ENCODE measurements around the gene PCDH9.

Gene PCDH9

GRCh38 chr13:67138970-67139369 lies 91.2 kb downstream of the PCDH9 start:
- H3K4me1 Mint-ChIP-seq (ENCODE audit: low read depth) = no peaks in the 10 kb centered on the region
- no peaks in the 10 kb centered on the region for H3K27me3 Mint-ChIP-seq
- no peaks in the 10 kb centered on the region for H3K36me3 Mint-ChIP-seq (ENCODE audit: low read depth)
- H3K27ac Mint-ChIP-seq = no peak overlapping the region
- no peaks in the 10 kb centered on the region for H3K9me3 Mint-ChIP-seq
- H3K4me3 Mint-ChIP-seq = no peak overlapping the region
- intact Hi-C loops (cut with micrococcal nuclease) = no loop called here

DNA sequence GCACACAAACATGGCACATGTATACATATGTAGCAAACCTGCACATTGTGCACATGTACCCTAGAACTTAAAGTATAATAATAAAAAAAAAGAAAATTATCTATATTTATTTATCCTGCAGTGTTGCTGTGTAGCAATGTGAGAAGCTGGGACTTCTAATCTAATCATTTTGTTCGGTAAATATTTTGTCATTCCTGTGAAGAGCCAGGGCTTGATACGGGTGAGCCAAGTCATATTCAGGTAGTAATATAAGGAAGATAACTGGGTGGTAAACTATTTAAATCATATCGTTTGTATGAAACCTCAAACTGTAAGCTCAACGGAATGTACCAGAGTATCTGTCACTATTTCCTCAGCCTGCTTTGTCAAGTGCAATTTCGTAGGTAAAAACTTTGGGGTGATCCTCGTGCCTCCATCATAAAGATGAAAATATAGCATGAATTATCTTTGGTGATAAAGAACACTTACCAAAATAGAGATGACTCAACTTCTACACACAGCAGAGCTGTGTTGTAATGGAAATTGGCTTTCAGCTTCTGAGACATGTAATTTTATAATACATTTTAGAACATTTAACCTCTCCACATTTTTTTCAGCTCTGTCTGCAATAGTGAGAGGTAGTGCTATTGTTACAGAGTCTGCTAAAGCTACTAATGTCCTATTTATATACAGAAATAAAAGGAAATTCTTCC lies 92.9 kb downstream of the PCDH9 start:
- Mint-ChIP-seq H3K9me3 (no peaks in the 10 kb centered on the region), H3K27ac (no peak overlapping the region), H3K4me3 (no peak overlapping the region), H3K27me3 (no peaks in the 10 kb centered on the region), H3K36me3 (ENCODE audit: low read depth) (no peaks in the 10 kb centered on the region), H3K4me1 (ENCODE audit: low read depth) (no peaks in the 10 kb centered on the region)
- intact Hi-C loops (cut with micrococcal nuclease) = no loop called here

GRCh38 chr13:67136157-67136556 lies 94.0 kb downstream of the PCDH9 start:
- Mint-ChIP-seq H3K9me3 (no peaks in the 10 kb centered on the region), H3K27ac (no peak overlapping the region), H3K27me3 (no peaks in the 10 kb centered on the region), H3K36me3 (ENCODE audit: low read depth) (no peaks in the 10 kb centered on the region), H3K4me1 (ENCODE audit: low read depth) (no peaks in the 10 kb centered on the region), H3K4me3 (no peak overlapping the region)
- intact Hi-C loops (cut with micrococcal nuclease) = no loop called here

- intact Hi-C loops (cut with micrococcal nuclease) = no loop called here
- Mint-ChIP-seq H3K36me3 (ENCODE audit: low read depth) (no peaks in the 10 kb centered on the region), H3K4me3 (no peak overlapping the region), H3K27me3 (no peaks in the 10 kb centered on the region), H3K9me3 (no peaks in the 10 kb centered on the region), H3K4me1 (ENCODE audit: low read depth) (no peaks in the 10 kb centered on the region), H3K27ac (no peak overlapping the region)
Observed at GRCh38 chr13:67135356-67135755, 94.8 kb downstream of the PCDH9 start.

DNA sequence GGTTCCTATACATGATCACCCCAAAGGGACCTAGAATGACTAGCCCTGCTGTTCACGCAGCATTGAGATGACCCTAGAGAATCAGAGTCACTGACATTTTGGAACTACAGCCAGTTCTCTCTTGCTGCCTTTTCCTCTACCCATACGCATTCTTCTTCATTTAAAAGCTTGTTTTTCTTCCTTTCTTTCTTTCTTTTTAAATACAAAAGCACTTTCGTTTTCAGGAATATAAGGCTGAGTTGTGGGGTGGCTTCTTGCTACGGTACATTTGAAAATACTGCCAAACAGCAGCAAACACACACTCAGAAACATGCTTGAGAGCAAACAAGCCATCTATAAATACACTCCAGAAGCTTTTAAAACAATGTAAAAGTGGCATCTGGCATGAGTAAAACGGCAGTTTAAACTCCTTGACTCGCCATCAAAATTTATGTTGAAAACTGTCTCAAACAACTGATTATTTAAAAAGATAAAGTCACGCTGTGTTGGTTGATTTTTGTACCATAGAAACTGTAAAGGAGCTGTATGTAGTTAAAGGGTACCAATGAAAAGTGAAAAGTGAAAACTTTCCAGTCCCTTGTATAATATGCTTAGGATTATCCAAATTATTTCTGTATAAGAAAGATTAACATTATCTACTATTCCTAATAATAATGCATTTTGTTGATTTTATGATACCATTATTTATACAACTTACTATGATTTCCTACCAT lies 95.6 kb downstream of the PCDH9 start:
- H3K4me3 Mint-ChIP-seq = no peak overlapping the region
- no peaks in the 10 kb centered on the region for H3K27me3 Mint-ChIP-seq
- intact Hi-C loops (cut with micrococcal nuclease) = no loop called here
- no peaks in the 10 kb centered on the region for H3K9me3 Mint-ChIP-seq
- no peaks in the 10 kb centered on the region for H3K36me3 Mint-ChIP-seq (ENCODE audit: low read depth)
- H3K4me1 Mint-ChIP-seq (ENCODE audit: low read depth) = no peaks in the 10 kb centered on the region
- H3K27ac Mint-ChIP-seq = no peak overlapping the region

GRCh38 chr13:67133476-67133875 lies 96.7 kb downstream of the PCDH9 start:
- Mint-ChIP-seq H3K27ac (no peak overlapping the region), H3K4me3 (no peak overlapping the region), H3K27me3 (no peaks in the 10 kb centered on the region), H3K36me3 (ENCODE audit: low read depth) (no peaks in the 10 kb centered on the region), H3K9me3 (no peaks in the 10 kb centered on the region), H3K4me1 (ENCODE audit: low read depth) (no peaks in the 10 kb centered on the region)
- intact Hi-C loops (cut with micrococcal nuclease) = no loop called here

DNA sequence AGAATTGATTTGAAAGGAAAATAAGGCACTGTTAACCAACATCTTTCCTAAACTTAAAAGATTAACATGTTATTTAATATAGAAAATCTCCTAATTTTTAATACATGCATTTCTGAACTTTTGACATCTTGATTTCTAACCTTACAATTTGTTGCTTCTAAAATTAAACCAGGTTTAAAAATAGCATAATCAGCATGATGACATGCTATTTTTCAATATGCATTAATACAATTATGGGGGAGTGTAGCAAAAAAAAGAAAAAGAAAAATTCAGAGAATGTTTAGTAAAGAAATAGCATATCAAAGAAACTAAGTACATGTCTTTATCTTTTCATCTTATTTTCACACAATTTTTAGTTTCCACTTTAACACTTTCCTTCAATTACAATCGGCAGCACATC lies 98.7 kb downstream of the PCDH9 start:
- Mint-ChIP-seq H3K27ac (no peak overlapping the region), H3K36me3 (ENCODE audit: low read depth) (no peaks in the 10 kb centered on the region), H3K4me1 (ENCODE audit: low read depth) (no peaks in the 10 kb centered on the region), H3K9me3 (no peaks in the 10 kb centered on the region), H3K4me3 (no peak overlapping the region), H3K27me3 (no peaks in the 10 kb centered on the region)
- intact Hi-C loops (cut with micrococcal nuclease) = no loop called here

DNA sequence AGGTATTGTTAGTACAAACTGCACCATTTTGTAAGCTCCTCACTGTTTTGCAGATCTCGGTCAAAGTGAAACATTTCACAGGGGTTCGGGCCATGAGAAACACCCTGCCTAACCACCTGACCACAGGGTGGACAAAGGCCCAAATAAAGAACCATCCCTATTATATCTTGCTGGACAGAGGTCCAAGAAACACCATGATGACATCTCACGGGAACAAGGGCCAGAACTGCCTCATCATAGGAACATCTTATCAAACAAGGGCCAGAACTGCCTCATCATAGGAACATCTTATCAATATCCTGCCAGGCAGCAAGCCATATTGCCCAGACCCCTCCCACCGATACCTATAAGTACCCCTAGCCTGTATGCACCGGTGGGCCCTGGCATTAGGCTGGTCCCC lies 99.7 kb downstream of the PCDH9 start:
- H3K4me3 Mint-ChIP-seq = no peak overlapping the region
- H3K36me3 Mint-ChIP-seq (ENCODE audit: low read depth) = no peaks in the 10 kb centered on the region
- no peaks in the 10 kb centered on the region for H3K9me3 Mint-ChIP-seq
- H3K27me3 Mint-ChIP-seq = no peaks in the 10 kb centered on the region
- no peaks in the 10 kb centered on the region for H3K4me1 Mint-ChIP-seq (ENCODE audit: low read depth)
- intact Hi-C loops (cut with micrococcal nuclease) = no loop called here
- no peak overlapping the region for H3K27ac Mint-ChIP-seq

DNA sequence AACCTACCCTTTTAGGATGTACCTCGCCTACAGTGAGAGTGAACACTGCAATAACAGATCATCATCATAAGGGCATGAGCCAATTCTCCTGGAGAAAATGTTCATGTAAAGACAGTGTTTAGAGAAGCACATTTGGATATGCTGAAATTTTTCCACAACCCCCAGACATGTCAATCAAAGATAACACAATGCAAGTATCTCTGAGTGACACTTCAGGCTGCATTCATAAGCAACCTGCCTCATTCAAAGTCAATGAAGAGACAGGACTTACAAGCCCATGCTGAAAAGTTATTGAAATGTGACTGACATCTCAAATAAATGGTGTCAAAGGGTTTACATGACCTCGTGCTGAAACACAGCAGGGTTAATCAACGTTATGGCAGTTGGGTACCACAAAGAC lies 102.0 kb downstream of the PCDH9 start:
- Mint-ChIP-seq H3K4me1 (ENCODE audit: low read depth) (no peaks in the 10 kb centered on the region), H3K27ac (no peak overlapping the region), H3K36me3 (ENCODE audit: low read depth) (no peaks in the 10 kb centered on the region), H3K9me3 (no peaks in the 10 kb centered on the region), H3K27me3 (no peaks in the 10 kb centered on the region), H3K4me3 (no peak overlapping the region)
- intact Hi-C loops (cut with micrococcal nuclease) = no loop called here

DNA sequence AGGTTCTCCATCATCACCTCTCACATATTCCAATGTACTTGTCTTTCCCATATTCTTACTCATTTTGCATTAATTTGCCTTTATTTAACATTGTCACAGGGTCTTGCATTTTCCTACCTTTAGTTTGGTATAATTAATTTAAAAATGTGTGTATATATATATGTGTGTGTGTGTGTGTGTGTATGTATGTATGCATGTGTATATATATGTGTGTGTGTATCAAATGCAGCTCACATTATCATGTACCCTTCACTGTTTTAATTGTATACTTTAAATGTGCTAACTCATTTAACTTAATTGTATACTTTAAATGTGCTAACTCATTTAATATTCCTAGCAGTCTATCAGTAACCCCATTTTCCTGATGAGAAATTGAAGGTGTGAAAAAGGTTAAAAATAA lies 104.5 kb downstream of the PCDH9 start:
- Mint-ChIP-seq H3K9me3 (no peaks in the 10 kb centered on the region), H3K36me3 (ENCODE audit: low read depth) (no peaks in the 10 kb centered on the region), H3K4me1 (ENCODE audit: low read depth) (no peaks in the 10 kb centered on the region), H3K27ac (no peak overlapping the region), H3K27me3 (no peaks in the 10 kb centered on the region), H3K4me3 (no peak overlapping the region)
- intact Hi-C loops (cut with micrococcal nuclease) = no loop called here

DNA sequence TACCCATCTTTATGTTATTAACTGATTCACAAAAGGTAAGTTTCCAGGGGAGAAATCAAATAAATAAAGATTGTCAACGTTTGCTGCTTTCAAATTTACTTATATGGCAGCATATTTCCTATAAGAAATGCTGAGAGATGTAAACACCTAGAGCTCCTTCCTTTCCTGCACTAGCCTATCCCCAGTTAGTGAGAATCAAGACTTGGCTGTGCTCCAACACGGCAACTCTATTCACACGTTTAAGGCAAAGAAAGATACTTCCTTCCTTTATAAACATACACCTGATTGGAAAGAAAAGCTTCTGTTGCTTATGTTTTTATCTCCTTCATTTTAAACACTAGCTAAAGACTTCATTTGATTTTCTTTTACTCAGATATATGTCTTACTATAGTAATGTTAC lies 107.0 kb downstream of the PCDH9 start:
- H3K36me3 Mint-ChIP-seq (ENCODE audit: low read depth) = no peaks in the 10 kb centered on the region
- no peaks in the 10 kb centered on the region for H3K9me3 Mint-ChIP-seq
- no peak overlapping the region for H3K4me3 Mint-ChIP-seq
- H3K27me3 Mint-ChIP-seq = no peaks in the 10 kb centered on the region
- intact Hi-C loops (cut with micrococcal nuclease) = no loop called here
- H3K4me1 Mint-ChIP-seq (ENCODE audit: low read depth) = no peaks in the 10 kb centered on the region
- no peak overlapping the region for H3K27ac Mint-ChIP-seq

DNA sequence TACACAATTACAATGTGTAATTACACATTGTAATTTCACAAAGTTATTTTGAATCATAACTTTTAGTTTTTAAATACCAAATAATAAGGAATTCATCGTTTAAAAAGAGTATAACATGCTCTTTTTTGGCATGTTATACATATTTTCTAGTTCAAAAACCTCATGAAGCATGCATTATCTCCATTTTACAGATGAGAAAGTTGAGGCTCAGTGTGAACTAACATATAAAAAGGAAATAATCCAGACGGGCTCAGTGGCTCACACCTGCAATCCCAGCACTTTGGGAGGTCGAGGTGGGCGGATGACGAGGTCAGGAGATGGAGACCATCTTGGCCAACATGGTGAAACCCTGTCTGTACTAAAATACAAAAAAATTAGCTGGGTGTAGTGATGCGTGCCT lies 107.9 kb downstream of the PCDH9 start:
- Mint-ChIP-seq H3K27ac (no peak overlapping the region), H3K4me1 (ENCODE audit: low read depth) (no peaks in the 10 kb centered on the region), H3K36me3 (ENCODE audit: low read depth) (no peaks in the 10 kb centered on the region), H3K9me3 (no peaks in the 10 kb centered on the region), H3K27me3 (no peaks in the 10 kb centered on the region), H3K4me3 (no peak overlapping the region)
- intact Hi-C loops (cut with micrococcal nuclease) = no loop called here

DNA sequence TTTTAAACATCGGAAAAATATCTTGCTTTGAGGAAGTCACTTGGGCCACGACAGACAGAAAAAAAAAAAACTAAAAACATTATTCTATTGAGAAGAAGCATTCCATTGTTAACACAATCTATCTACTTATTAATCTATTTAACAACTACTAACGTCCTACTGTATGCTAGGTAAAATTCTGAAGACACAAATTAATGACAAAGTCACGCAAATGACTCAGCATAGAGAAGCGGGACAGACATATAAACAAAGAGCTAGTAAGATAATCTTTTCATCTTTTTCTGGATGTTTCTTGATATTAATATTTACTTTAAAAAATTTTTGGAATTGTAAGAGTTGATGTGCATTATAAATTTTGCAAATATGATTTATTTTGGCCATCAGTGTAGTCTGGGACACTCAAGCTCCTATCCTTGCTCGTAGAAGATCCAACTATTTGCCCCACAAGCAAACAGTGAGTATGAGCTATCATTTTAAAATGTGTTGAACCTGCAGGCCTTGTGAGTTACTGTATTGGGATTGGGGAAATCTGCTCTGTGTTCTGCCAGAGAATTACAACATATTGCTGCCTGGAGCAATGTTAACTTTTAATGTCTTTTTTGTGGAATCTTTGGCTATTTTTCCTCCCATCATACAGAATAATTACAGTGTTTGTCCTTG lies 109.1 kb downstream of the PCDH9 start:
- Mint-ChIP-seq H3K27ac (no peak overlapping the region), H3K4me3 (no peak overlapping the region), H3K9me3 (no peaks in the 10 kb centered on the region), H3K4me1 (ENCODE audit: low read depth) (no peaks in the 10 kb centered on the region), H3K27me3 (no peaks in the 10 kb centered on the region), H3K36me3 (ENCODE audit: low read depth) (no peaks in the 10 kb centered on the region)
- intact Hi-C loops (cut with micrococcal nuclease) = no loop called here

DNA sequence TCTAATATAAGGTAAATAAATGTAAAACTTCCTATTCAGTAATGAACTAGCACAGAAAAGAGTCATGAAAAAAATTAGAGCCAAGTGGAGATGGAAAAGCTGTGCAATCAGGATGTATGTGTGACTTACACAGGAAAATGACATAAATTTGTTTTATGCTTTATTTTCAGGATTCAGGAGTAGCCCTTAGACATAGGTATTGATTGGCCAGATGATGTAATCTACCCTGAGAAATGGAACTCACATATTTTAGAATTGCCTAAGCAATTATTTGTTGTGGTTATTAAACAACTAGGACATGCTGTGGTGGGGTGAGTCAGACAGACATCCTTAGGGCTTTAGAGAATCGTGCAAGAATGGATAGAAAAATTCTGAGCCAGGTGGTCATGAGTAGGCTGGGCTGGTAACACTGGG lies 110.6 kb downstream of the PCDH9 start:
- Mint-ChIP-seq H3K27me3 (no peaks in the 10 kb centered on the region), H3K9me3 (no peaks in the 10 kb centered on the region)

More for the DNA sequence above, 110.6 kb downstream of the PCDH9 start:
- Mint-ChIP-seq H3K27ac (no peak overlapping the region), H3K36me3 (ENCODE audit: low read depth) (no peaks in the 10 kb centered on the region), H3K4me3 (no peak overlapping the region), H3K4me1 (ENCODE audit: low read depth) (no peaks in the 10 kb centered on the region)
- intact Hi-C loops (cut with micrococcal nuclease) = no loop called here

Data from dendritic cell treated with granulocyte-macrophage colony-stimulating factor and Interleukin-4, amounts not matched to agents 40 ng/mL and 50 ng/mL, for 4 days (primary cell).